Endometrium (tissue), 2 donors: ENCODE measurements around the gene TBL1XR1.
"Not testable (repeated sequence)": the region's sequence is repeated elsewhere in the genome, so short reads cannot be mapped to it uniquely, and the experiment has no call there.

Experiments
- FAIRE-seq: peaks from 2 replicates; lab custom pipeline; 2012; peaks lifted over from hg19 to GRCh38; lab: Jason Lieb, UNC
- donor health status: control.
- donor health status: control.

TBL1XR1 gene

DNA sequence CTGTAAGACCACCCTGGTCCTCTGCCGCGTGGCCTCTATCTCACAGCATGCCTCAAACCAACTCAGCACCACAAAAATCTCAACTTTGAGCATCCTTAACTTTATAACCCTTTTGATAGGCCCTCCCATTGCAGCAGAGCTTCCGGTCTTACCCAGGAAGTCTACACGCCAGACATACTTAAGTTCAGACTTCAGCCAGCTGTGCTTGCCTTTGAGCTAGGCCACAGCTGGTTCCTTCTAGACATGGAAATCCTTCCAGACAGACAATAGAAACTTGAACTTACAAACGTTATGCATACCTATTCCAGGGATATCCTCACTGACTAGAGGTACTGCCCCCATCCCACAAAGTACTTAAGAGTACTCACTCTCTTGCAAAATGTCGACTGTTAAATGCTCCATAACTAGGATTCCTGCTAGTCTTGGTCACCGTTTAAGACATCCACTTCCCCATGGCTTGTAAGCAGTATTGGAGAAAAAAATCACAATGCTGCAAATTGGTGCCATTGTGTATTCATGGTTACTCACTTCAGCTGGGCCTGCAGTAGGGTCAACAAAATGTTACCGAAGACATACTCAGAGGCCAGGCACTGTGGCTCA is 183.5 kb downstream of the TBL1XR1 start:
- no peak for FAIRE-seq

DNA sequence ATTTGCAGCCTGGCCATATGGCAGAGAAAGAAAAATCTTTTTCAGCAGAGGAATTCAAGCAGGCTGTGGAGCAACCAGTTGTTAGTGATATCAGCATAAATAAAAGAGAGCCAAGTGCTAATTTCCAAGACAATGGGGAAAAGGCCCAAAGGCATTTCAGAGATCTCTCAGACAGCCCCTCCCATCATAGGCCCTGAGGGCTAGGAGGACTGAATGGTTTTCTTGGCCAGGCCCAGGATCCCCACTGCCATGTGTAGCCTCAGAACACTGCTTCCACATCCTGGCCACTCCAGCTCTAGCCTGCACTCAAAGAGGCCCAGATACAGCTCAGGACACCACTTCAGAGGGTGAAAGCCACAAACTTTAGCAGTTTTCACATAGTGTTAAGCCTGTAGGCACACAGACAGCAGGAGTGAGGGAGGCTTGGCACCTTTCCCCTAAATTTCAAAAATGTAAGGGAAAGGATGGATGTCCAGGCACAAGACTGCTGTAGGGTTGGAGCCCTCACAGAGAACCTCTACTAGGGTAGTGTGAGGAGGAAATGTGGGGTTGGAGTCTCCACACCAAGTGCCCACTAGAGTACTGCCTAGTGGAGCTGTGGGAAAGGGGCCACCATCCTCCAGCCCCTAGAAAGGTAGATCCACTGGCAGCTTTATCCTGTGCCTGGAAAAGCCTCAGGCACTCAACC is 191.4 kb downstream of the TBL1XR1 start:
- no peak for FAIRE-seq

DNA sequence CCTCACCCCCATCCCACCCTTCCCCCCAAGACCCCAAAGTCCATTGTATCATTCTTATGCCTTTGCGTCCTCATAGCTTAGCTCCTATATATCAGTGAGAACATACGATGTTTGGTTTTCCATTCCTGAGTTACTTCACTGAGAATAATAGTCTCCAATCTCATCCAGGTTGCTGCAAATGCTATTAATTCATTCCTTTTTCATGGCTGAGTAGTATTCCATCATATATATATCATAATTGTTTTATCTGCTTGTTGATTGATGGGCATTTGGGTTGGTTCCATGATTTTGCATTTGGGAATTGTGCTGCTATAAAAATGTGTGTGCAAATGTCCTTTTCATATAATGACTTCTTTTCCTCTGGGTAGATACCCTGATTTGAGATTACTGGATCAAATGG is 197.1 kb downstream of the TBL1XR1 start:
- FAIRE-seq = not testable (repeated sequence)

DNA sequence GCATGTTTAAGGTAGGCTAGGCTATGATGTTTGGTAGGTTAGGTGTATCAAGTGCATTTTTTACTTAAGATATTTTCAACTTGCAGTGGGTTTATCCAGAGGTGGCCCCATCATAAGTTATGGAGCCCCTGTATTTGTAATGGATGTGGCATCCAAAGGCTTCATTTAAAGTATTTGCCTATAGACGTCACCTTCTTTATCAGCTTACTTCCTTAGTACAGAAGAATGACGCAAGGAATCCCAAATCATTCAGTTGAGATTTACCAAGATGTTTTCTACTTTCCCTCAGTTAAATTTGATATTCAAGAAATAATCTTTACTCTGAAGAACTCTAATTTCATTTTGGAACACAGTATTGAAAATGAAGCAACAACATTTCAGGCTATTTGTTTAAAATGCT is 201.3 kb downstream of the TBL1XR1 start:
- FAIRE-seq = no peak

DNA sequence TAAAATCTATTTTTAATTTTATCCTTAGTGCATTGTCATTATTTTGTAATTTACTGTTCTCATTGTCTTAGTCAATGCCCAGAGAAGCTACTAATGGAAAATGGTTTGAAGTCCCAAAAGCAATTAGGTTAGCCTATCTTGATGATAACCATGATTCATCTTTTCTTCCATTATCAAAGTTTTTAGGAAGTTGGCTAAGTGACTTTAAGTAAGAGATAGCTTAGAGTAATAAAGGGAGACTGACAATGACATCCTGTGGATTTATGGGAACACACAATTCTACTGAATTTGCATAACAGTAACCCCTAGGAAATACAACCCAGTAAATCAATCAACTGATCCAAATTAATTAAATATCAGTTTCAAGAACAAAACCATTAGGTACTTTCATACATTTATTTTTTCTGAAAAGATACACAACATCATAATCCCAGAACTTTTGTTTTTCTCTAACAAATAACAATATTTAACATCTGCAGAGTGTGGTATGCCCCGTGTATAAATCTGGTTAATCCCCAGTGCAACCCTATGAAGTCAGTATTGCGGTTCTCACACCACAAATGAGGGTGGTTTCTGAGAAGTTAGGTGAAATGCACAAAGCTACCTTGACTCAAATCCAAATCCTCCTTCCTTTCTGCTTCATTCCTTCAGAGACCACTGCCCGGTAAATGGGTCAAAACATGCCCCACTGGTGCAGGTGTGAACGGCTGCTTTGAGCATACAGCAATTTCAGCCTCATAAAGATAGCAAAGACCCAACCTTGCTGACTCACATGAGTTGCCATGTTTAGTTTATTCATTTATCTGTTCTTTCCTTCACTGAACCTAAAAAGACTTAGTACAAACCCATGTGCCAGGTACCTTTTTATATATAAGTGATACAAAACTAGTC is 202.1 kb downstream of the TBL1XR1 start:
- no peak for FAIRE-seq

DNA sequence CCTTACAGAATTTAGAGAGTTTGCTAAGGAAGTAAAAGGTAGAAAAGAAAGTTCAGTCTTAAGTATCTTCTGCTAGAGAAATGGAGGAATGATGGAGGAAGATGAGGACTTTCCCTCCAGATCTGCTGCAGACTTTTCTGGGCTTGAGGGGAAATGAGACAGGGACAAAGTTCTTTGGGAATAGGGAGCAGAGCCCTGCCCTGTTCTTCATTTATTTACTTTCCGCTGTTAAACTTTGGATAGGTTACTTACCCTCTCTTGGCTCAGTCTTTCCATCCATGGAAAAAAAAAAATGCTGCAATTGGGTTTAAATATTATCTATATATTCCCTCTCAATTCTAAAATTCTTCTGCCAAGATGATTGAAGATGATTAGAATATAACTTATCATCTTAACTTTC is 202.9 kb downstream of the TBL1XR1 start:
- no peak for FAIRE-seq

DNA sequence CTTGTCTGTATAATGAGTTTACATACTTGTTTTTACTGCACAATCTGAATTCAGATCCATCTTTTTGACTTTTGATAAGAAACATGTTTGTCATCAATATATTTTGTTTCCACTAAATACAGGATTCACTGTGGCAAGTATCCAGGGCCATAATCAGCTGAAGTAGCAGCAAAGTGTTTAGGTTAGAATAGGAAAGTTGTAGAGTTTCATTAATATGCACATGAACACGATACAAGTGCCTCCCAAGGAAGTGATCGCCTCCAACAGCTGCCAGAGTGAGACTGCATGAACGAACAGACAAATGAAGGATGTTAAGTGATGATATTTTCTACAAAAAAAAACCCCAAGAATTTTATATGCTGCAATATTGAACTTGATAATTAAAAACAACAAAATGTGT is 204.3 kb downstream of the TBL1XR1 start:
- FAIRE-seq = no peak

DNA sequence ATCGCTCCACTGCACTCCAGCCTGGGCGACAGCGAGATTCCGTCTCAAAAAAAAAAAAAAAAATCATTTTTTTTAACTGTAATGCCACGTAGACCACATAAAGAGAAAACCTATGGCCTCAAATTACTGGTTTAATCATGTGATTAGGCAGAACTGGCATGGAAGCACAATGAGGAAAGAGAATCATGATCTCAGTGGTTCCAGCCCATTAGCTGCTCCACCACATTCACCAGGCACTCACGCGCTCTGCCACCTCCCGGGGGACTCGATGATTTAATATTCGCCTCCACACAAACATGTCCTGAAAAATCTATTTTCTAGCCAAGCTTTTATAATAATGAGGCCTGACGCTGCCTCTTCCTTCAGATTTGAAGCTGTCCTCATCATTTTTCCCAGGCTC is 204.7 kb downstream of the TBL1XR1 start:
- no peak for FAIRE-seq

DNA sequence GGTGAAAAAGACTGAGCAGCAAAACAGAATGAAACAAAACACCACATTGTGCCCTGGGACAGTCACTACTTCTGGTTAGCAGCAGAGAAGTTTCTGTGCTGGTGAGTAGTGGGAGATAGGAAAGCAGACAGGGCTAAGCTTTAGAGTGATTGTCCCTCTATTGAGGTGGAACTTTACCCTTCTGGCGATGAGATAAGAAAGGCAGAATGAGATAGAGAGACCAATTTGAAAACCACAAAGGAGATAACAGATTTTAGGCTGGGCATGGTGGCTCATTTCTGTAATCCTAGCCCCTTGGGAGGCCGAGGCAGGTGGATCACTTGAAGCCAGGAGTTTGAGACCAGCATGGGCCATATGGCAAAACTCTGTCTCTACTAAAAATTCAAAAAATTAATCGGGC is 208.5 kb downstream of the TBL1XR1 start:
- FAIRE-seq = no peak

DNA sequence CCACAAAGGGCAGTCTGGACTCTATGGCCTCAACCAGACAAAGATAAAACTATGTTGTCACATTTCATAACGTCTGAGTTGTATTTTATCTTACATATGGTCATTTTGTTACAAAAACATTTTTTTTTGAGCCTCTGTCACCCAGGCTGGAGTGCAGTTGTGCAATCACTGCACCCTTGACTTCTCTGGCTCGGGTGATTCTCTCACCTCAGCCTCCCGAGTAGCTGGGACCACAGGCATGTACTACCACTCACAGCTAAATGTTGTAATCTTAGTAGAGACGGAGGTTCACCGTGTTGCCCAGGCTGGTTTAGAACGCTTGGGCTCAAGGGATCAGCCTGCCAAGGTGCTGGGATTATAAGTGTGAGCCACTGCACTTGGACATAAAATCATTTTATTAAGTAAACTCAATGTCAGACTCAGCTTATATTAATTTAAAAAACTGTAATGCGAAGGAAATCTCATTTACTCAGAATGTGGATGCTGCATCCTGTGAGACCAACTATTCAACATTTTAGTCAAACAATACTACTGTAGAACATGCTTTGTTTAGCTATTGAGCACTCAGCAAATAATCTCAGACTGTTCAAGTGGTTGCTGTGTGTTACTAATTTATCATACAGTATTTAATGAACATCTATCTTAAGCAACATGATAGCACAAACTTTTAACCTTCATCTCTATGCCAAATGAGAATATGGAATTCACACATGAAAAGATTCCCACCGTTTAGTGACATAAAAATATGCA is 209.2 kb downstream of the TBL1XR1 start:
- no peak for FAIRE-seq

DNA sequence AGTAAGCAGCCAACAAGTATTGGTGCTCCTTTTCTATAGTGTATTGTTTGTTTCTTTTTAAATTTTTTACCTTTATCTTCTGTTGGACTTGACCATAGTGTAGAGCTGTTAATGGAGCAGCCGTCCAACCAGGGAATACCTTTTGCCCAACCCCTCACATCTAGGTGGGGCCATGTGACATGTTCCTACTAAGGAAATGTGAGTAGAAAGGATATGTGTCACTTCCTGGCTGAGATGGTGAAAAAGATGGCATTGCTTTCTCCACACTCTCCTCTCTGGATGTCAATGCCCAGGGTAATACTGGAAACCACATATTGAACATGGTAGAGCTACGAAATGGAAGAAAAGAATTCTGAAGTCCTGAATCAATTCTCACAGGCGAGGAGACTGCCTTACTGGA is 218.8 kb downstream of the TBL1XR1 start:
- FAIRE-seq = no peak

DNA sequence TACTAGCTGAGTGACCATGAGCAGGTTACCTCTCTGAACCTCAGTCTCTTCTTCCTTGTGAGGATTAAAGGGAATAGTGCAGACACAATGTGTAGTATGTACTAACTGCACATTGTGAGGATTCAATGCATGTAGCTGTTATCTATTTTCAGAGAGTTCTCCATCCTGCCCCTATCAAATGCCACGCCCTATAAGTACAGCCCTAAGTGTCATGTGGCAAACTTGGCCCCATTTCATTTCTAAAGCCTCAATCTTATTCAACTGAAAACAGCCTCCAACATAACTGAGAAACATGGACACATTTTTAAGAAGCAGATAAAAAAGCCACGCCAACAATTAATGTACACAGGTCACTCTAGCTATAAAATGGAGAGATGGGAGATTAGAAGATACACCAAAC is 220.0 kb downstream of the TBL1XR1 start:
- no peak for FAIRE-seq

DNA sequence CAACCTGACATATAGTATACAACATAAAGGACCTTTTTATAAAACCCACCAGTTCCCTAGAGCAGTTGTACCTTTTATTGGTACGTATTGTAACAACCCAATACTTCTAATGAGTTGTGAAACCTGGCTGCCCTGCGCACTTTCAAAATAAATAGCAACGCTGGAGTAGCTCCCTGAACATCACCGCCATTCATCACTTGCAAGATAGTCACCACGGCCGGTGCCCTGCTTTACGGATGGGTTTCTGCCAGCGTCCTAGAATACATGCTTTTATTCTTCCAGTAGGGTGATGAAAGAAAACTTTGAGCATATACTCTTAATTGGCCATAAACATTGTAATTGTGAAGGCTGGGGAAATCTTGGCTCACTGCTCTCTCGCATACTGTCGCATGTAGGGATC is 220.7 kb downstream of the TBL1XR1 start:
- no peak for FAIRE-seq

DNA sequence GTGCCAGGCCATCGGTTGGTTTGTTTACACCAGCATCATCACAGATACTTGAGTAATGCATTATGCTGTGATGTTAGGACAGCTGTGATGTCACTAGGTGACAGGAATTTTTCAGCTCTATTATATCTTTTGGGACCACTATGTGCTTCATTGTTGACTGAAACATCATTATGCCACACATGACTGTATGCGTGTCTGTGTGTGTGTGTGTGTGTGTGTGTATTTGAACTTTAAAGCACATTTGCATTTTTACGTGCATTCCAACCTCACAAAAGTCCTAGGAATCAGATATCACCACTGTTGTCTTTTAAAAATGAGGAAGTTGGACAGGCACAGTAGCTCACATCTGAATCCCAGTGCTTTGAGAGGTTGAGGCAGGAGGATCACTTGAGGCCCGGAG is 223.0 kb downstream of the TBL1XR1 start:
- FAIRE-seq = no peak

DNA sequence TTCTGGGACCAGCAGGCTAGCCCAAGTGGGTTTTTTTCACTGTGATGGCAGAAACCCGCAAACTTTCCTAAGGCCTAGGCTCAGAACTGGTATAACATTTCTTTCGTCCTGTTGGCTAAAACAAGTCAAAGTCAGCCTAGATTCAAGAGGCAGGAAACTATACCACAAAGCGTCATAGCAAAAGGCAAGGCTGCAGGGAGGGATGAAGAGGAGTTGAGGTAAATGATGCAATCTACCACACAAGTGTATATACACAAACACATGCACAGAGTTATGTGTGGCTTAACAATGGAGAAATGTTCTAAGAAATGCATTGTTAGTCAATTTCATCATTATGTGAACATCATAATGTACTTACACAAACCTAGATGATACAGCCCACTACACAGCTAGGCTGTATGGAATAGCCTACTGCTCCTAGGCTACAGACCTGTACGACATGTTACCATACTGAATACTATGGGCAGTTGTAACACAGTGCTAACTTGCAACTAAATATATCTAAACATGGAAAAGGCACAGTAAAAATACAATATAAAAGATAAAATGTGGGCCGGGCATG is 225.6 kb downstream of the TBL1XR1 start:
- FAIRE-seq = no peak

DNA sequence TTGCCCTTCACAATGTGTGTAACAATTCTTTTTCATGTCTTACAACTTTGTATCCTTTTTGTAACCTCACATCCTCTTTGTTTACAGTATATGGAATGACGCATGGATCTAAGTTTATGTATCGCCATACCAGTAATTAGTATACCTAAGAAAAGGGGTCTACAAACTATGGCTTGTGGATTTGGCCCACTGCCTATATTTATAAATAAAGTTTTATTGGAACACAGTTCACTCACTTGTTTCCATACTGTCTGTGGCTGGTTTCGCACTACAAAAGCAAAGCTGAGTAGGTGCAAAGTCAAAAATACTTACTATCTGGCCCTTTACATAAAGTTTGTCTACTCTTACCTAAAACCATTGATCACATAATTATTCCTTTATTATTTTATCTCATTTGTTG is 226.5 kb downstream of the TBL1XR1 start:
- FAIRE-seq = no peak

DNA sequence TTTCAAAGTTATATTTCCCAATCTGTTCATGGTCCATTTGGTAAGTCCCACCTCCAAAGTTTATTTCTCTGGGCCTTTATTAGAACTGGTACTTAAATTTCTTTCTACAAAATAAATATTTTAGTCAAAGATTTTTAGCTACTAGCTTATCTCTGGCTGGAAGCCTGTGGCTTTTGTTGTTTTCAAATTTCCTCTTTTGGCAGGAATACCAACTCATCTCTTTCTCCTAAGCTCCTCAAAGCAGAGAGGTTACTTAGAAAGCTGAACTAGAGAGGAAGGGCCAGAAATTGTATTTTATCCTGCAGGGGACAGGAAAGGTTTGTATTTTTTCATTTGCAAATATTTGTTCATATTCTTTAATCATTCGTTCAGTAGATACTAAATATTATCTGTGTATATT is 227.8 kb downstream of the TBL1XR1 start:
- peak; percentile 66 for FAIRE-seq
